Tibial artery (tissue), 4 donors: Measurements from ENCODE around the gene UNC13C.
A peak's percentile ranks its signal among the peaks of the same experiment; 100 is the strongest.
"Not testable (repeated sequence)": the region's sequence is repeated elsewhere in the genome, so short reads cannot be mapped to it uniquely, and the experiment has no call there.

Experiments used
- DNase-seq, 2 donors: peaks; one replicate each; pipeline ENCODE4 v3.0.0-alpha.2; 2019
- H3K27ac ChIP-seq, 2 donors: fragments of 200-600 bp; sonication (generic) in 1 of 2; 1 replicate in 1 of 2; 2 replicates in 1 of 2; pipeline ENCODE4 v1.5.1; 2018 to 2019; ENCODE audit warnings: mild to moderate bottlenecking in 1 of 2
- H3K27me3 ChIP-seq, 2 donors: fragments of 200-600 bp; sonication (generic) in 1 of 2; one replicate each; pipeline versions ENCODE4 v1.5.1 to v1.6.0; 2016 to 2019
- H3K36me3 ChIP-seq, 3 donors: fragments of 200-600 bp; sonication (generic) in 2 of 3; one replicate each; pipeline ENCODE4 v1.5.1; 2016 to 2019; ENCODE audit warnings: mild to moderate bottlenecking in 2 of 3
- H3K4me1 ChIP-seq, 4 donors: fragments of 200-600 bp; sonication (generic) in 2 of 4; 1 replicate in 3 of 4; 2 replicates in 1 of 4; pipeline ENCODE4 v1.5.1; 2016 to 2019
- H3K4me3 ChIP-seq, 2 donors: fragments of 200-600 bp; sonication (generic) in 1 of 2; 1 replicate in 1 of 2; 2 replicates in 1 of 2; pipeline ENCODE4 v1.5.1; 2018 to 2019; ENCODE audit warnings: mild to moderate bottlenecking in 2 of 2
- H3K9me3 ChIP-seq, 3 donors: fragments of 200-600 bp; sonication (generic) in 1 of 3; one replicate each; pipeline ENCODE4 v1.5.1; 2016 to 2019
- CTCF ChIP-seq, 2 experiments: fragments of 200-600 bp in 1 of 2; fragments of 450-650 bp in 1 of 2; IDR thresholded peaks; one replicate each; pipeline ENCODE4 v1.5.1; 2017 to 2019; ENCODE audit warnings: antibody characterized with exemption in 2 of 2, mild to moderate bottlenecking in 1 of 2, moderate library complexity in 1 of 2
- intact Hi-C: fragments of 100-400 bp; cut with DNase I; formaldehyde crosslinking; loops from one replicate; pipeline ENCODE4 v1.15.0; 2023; ENCODE audit warnings: low total_unique reads

The UNC13C gene

DNA sequence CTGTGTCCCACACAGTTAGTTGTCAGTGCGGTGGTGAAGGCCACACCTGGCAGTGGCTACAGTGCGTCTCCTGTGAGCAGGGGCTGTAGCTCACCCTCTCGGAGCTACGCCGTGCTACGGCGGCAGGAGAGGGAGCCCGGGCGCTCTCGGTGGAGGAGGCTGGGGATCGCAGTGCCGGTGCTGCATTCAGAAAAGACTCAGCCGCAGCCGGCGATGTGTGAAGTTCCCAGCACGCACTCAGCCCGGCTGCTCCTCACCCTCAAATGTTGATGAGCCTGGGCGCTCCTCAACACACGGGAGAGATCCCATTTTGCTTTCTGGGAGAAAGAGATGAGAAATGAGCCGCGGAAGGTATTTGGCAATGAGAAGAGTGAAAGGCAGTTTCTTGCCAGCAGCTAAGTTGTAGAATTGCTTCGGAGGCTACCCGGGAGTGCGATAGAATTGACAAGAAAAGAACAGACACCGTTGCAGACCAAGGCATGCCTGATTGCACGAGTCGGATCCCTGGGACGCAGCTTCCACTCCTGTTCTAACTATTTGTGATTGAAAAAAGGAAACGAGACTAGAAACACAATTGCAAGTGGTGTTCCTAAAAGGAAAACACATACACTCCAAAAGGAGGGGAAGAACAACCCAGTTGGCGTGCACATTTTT, at the start of gene UNC13C:
UNC13C (plus strand) TSS at position 189 of the 654 bp plus-strand sequence. CDS start 34,463 bp downstream, outside the sequence.
- H3K27me3 ChIP-seq = no peaks in the 10 kb centered on the region
- H3K27ac ChIP-seq = peak within 1 kb of the TSS; percentile 76 to 80
- no peaks in the 10 kb centered on the region for H3K9me3 ChIP-seq
- H3K4me1 ChIP-seq = peaks cover 0 to 4% (median 0%) of the 10 kb centered on the region in 4 donors
- no peak for TF ChIP-seq CTCF (IDR thresholded peaks at IDR 0.05)
- intact Hi-C loops = loop anchor here (10.0 kb wide), 2 partner anchors 1126 to 1306 kb away; partner anchors contain the start of gene RAB27A
- DNase-seq = peak; percentile 26 to 70
- H3K4me3 ChIP-seq = peak within 1 kb of the TSS; percentile 53 to 61
- no peaks in the 10 kb centered on the region for H3K36me3 ChIP-seq

GRCh38 chr15:53936137-53936536, 42.1 kb upstream of the UNC13C start:
- Histone ChIP-seq H3K9me3 (peaks cover 5 to 22% (median 13%) of the 10 kb centered on the region in 3 donors), H3K36me3 (no peaks in the 10 kb centered on the region), H3K27ac (no peak overlapping the region), H3K27me3 (no peaks in the 10 kb centered on the region), H3K4me3 (no peak overlapping the region), H3K4me1 (no peaks in the 10 kb centered on the region)
- no peak for DNase-seq
- no peak for TF ChIP-seq CTCF (IDR thresholded peaks at IDR 0.05)
- intact Hi-C loops = no loop called here

DNA sequence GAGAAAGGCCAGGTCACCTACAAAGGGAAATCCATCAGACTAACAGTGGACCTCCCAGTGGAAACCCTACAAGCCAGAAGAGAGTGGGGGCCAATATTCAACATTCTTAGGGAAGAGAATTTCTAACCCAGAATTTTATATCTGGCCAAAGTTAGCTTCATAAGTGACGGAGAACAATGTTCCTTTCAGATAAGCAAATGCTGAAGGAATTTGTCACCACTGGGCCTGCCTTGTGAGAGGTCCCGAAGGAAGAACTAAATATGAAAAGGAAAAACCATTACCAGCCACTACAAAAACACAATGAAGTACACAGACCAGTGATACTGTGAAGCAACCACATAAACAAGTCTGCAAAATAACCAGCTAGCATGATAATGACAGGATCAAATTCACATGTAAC, 40.6 kb upstream of the UNC13C start:
- H3K4me1 ChIP-seq, H3K27ac ChIP-seq, DNase-seq, H3K4me3 ChIP-seq, H3K36me3 ChIP-seq, intact Hi-C loops, H3K27me3 ChIP-seq: not testable (repeated sequence)
- H3K9me3 ChIP-seq = peaks cover 5 to 22% (median 13%) of the 10 kb centered on the region in 3 donors

DNA sequence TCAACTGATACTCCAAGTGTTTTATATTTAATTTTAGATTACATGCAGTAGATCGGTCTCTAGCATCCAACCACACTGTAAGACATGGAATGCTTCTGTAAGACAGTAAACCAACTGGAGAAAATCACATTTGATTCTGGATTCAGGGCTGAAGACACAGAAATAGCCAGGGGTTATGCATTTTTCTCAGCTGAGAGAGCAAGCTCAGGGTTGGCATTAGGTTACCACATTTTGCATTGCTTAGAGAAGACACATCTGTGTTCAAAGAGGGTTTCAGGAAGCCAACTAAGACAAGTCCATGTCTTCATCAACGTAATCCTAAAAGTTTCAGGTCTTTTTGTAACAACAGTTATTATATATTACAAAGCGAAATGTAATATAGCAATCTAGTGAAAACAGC, 27.7 kb upstream of the UNC13C start:
- DNase-seq = no peak
- H3K9me3 ChIP-seq = no peaks in the 10 kb centered on the region
- H3K4me3 ChIP-seq = no peak overlapping the region
- H3K27ac ChIP-seq = no peak overlapping the region
- H3K27me3 ChIP-seq = no peaks in the 10 kb centered on the region
- no peak for TF ChIP-seq CTCF (IDR thresholded peaks at IDR 0.05)
- intact Hi-C loops = no loop called here
- no peaks in the 10 kb centered on the region for H3K4me1 ChIP-seq
- H3K36me3 ChIP-seq = no peaks in the 10 kb centered on the region

- Histone ChIP-seq H3K27me3 (no peaks in the 10 kb centered on the region), H3K36me3 (no peaks in the 10 kb centered on the region), H3K4me3 (no peak overlapping the region), H3K4me1 (no peaks in the 10 kb centered on the region), H3K9me3 (no peaks in the 10 kb centered on the region), H3K27ac (no peak overlapping the region)
- no peak for TF ChIP-seq CTCF (IDR thresholded peaks at IDR 0.05)
- intact Hi-C loops = no loop called here
- no peak for DNase-seq
Measured at GRCh38 chr15:53955396-53955795, 22.8 kb upstream of the UNC13C start.

GRCh38 chr15:53962646-53963561, 15.3 kb upstream of the UNC13C start:
- no peaks in the 10 kb centered on the region for H3K9me3 ChIP-seq
- no peak overlapping the region for H3K27ac ChIP-seq
- H3K36me3 ChIP-seq = no peaks in the 10 kb centered on the region
- intact Hi-C loops = loop anchor here (10.0 kb wide), 1 partner anchor 1202 kb away; no protein-coding TSS in a partner anchor
- H3K27me3 ChIP-seq = no peaks in the 10 kb centered on the region
- TF ChIP-seq CTCF (IDR thresholded peaks at IDR 0.05) = peak; percentile 48 to 56
- peak in 1 of 2 donors; percentile 20 for DNase-seq
- H3K4me1 ChIP-seq = no peaks in the 10 kb centered on the region
- no peak overlapping the region for H3K4me3 ChIP-seq
